PC-9 (cell line): Measurements from ENCODE around the gene TOX3.

Experiments used
- EZH2 ChIP-seq: fragments of 200-600 bp; sonication (generic); IDR thresholded peaks from 2 replicates; pipeline ENCODE4 v1.8.0; 2017; ENCODE audit warnings: antibody characterized with exemption, low read depth
- TF ChIP-seq, protein P1 (sequence below): fragments of 200-600 bp; sonication (generic); conservative IDR thresholded peaks from 2 replicates; pipeline ENCODE4 v1.6.1; 2017; ENCODE audit warnings: mixed run types, antibody characterized with exemption, mild to moderate bottlenecking, moderate library complexity

DNA sequence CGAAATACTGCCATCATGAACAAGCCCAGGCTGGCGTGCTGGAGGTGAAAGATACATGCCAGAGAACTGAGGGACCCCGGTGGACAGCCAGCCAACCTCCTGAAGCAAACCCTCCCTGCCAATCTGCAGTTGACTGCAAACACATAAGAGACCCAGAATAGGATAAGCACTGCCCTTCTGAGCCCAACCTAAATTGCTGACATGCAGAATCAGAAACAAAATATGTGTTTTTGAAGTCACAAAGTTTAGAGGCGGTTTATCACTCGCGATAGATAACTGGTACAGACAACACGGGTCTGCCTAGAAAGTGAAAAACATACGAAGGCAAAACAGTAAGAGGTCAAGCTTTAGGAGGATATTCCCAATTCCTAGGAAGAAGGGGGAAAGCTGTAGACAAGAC lies 14.6 kb downstream of the TOX3 start:
- TF ChIP-seq, protein P1, sequence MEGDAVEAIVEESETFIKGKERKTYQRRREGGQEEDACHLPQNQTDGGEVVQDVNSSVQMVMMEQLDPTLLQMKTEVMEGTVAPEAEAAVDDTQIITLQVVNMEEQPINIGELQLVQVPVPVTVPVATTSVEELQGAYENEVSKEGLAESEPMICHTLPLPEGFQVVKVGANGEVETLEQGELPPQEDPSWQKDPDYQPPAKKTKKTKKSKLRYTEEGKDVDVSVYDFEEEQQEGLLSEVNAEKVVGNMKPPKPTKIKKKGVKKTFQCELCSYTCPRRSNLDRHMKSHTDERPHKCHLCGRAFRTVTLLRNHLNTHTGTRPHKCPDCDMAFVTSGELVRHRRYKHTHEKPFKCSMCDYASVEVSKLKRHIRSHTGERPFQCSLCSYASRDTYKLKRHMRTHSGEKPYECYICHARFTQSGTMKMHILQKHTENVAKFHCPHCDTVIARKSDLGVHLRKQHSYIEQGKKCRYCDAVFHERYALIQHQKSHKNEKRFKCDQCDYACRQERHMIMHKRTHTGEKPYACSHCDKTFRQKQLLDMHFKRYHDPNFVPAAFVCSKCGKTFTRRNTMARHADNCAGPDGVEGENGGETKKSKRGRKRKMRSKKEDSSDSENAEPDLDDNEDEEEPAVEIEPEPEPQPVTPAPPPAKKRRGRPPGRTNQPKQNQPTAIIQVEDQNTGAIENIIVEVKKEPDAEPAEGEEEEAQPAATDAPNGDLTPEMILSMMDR, result no peak
- no peak for TF ChIP-seq EZH2
